Brain (organoid and tissue), 1 donor: ENCODE results near the gene LTBP2. TPM values are rescaled to one million over a fixed set of nuclear protein-coding genes. Genes with fewer than 3 reads are reported as not detected.

Experiments used
- polyA plus RNA-seq: library from polyadenylated mRNA; stranded (reverse); fragments of 350-450 nt; fragmentation: Illumina TruSeq; extraction: RNeasy Lipid Tissue Mini Kit (QIAGEN cat#74804); gene quantifications from one replicate; pipeline ENCODE4 v1.2.3, GENCODE V29; 2015; ENCODE audit warnings: low read depth, low replicate concordance; ENCODE audit not compliant: insufficient read depth

Gene LTBP2
- polyA plus RNA-seq, 1 donor from 2014 or later, result 2.8 TPM

Other genes with a start within 250 kb of the LTBP2 start
- gene SYNDIG1L, start 186.0 kb downstream of the LTBP2 start, polyA plus RNA-seq, result 0.78 TPM
- 149 TPM for gene NPC2, start 118.9 kb downstream of the LTBP2 start, polyA plus RNA-seq
- gene ISCA2, start 118.5 kb downstream of the LTBP2 start, polyA plus RNA-seq, result 25.3 TPM
- 25.4 TPM for gene AREL1, start 100.8 kb upstream of the LTBP2 start, polyA plus RNA-seq
- 24.9 TPM for gene FCF1, start 100.9 kb upstream of the LTBP2 start, polyA plus RNA-seq
- 54.7 TPM for gene YLPM1, start 151.1 kb upstream of the LTBP2 start, polyA plus RNA-seq